IPS-NIHi11 (cell line): Measurements from ENCODE around the gene GAL3ST2.
"Not testable (repeated sequence)": the region's sequence is repeated elsewhere in the genome, so short reads cannot be mapped to it uniquely, and the experiment has no call there.

Experiments used
- DNase-seq: peaks from one replicate; pipeline ENCODE4 v3.0.0; 2012; ENCODE audit warnings: mixed read lengths, low spot score

The GAL3ST2 gene

GRCh38 chr2:241768850-241769249 lies 7.8 kb upstream of the GAL3ST2 start:
- no peak for DNase-seq

- no peak for DNase-seq
These were observed 6.8 kb upstream of the GAL3ST2 start for GRCh38 chr2:241769819-241770184.

- DNase-seq, result no peak
These were observed 6.3 kb upstream of the GAL3ST2 start for GRCh38 chr2:241770185-241770935.

GRCh38 chr2:241770936-241771285 lies 5.7 kb upstream of the GAL3ST2 start:
- DNase-seq, result no peak

- peak; percentile 70 for DNase-seq
These were observed 5.1 kb upstream of the GAL3ST2 start for GRCh38 chr2:241771286-241772062.

GRCh38 chr2:241772063-241772499 lies 4.5 kb upstream of the GAL3ST2 start:
- no peak for DNase-seq

- no peak for DNase-seq
These were observed 2.9 kb upstream of the GAL3ST2 start for GRCh38 chr2:241773511-241774418.

- DNase-seq, result peak; percentile 54
These were observed 2.0 kb upstream of the GAL3ST2 start for GRCh38 chr2:241774419-241775222.

- DNase-seq, result peak; percentile 34
These were observed 1.1 kb upstream of the GAL3ST2 start for GRCh38 chr2:241775223-241776177.

- DNase-seq, result no peak
These were observed 606 bp downstream of the GAL3ST2 start for GRCh38 chr2:241777170-241777685.

GRCh38 chr2:241777686-241778627 lies 1.3 kb downstream of the GAL3ST2 start:
- DNase-seq, result no peak

GRCh38 chr2:241780939-241781569 lies 4.4 kb downstream of the GAL3ST2 start:
- no peak for DNase-seq

GRCh38 chr2:241782053-241782452 lies 5.4 kb downstream of the GAL3ST2 start:
- not testable (repeated sequence) for DNase-seq

- DNase-seq, result no peak
These were observed 11.5 kb downstream of the GAL3ST2 start for GRCh38 chr2:241788135-241788534.

- no peak for DNase-seq
These were observed 11.9 kb downstream of the GAL3ST2 start for GRCh38 chr2:241788572-241788971.

GRCh38 chr2:241791385-241791784 lies 14.8 kb downstream of the GAL3ST2 start:
- DNase-seq, result not testable (repeated sequence)

GRCh38 chr2:241793385-241793784 lies 16.8 kb downstream of the GAL3ST2 start:
- no peak for DNase-seq

GRCh38 chr2:241794250-241794823 lies 17.7 kb downstream of the GAL3ST2 start:
- no peak for DNase-seq
